ENCODE measurements around the gene FAM124B. TPM values are rescaled to one million over a fixed set of nuclear protein-coding genes. Genes with fewer than 3 reads are reported as not detected.

The FAM124B gene
- polyA plus RNA-seq, 1 donor (not counting 4 experiments of a cell fraction or from before 2014, with no cell fraction given): 0.03 TPM

GRCh38 chr2:224410946-224411561, 9.1 kb upstream of the FAM124B start:
- dilution Hi-C loops (cut with MboI; ENCODE audit: extremely low pct_ligation_motif_present, low sequenced_read_pairs): no loop called here
- no peak for DNase-seq (ENCODE audit: low read depth, low spot score)
- Histone ChIP-seq H3K27ac (ENCODE audit: control insufficient read depth, insufficient read depth, low read length) (no peak overlapping the region), H3K9ac (ENCODE audit: control insufficient read depth, extremely low read depth, insufficient read depth, low read length) (no peak overlapping the region), H2AFZ (ENCODE audit: control insufficient read depth, low read length) (no peak overlapping the region), H4K20me1 (ENCODE audit: control insufficient read depth, extremely low read depth, insufficient read depth, low read length) (no peaks in the 10 kb centered on the region), H3K36me3 (ENCODE audit: control insufficient read depth in 2 of 2, extremely low read depth in 1 of 2, insufficient read depth in 2 of 2, low read length in 2 of 2) (no peaks in the 10 kb centered on the region), H3K4me2 (ENCODE audit: control insufficient read depth, extremely low read depth, insufficient read depth, low read depth, low read length) (peak overlapping the region; percentile 83), H3K9me1 (ENCODE audit: control insufficient read depth, extremely low read depth, insufficient read depth, low read length) (no peaks in the 10 kb centered on the region), H3K4me1 (ENCODE audit: control insufficient read depth, extremely low read depth, insufficient read depth, low read length) (peaks cover 25% of the 10 kb centered on the region), H3K27me3 (ENCODE audit: control insufficient read depth, extremely low read depth, insufficient read depth, low read length) (no peaks in the 10 kb centered on the region), H3K79me2 (ENCODE audit: control insufficient read depth, insufficient read depth, low read length) (no peaks in the 10 kb centered on the region), H3K4me3 (ENCODE audit: control insufficient read depth in 2 of 3, extremely low read depth in 1 of 3, insufficient read depth in 2 of 3, low read depth in 1 of 3, low read length in 3 of 3) (no peak overlapping the region), H3K9me3 (ENCODE audit: control insufficient read depth, low read depth, low read length) (no peaks in the 10 kb centered on the region)
- TF ChIP-seq EZH2 (IDR thresholded peaks at IDR 0.05; ENCODE audit: low read length): no peak
- TF ChIP-seq CTCF (optimal IDR thresholded peaks at IDR 0.05 in 1 of 3, IDR thresholded peaks at IDR 0.05 in 1 of 3, conservative IDR thresholded peaks at IDR 0.05 in 1 of 3; ENCODE audit: extremely low read depth in 1 of 3, insufficient read depth in 2 of 3, low read length in 3 of 3): no peak
- peak; percentile 20 for FAIRE-seq

GRCh38 chr2:224408676-224409075, 6.8 kb upstream of the FAM124B start:
- H3K27ac ChIP-seq (ENCODE audit: control insufficient read depth, insufficient read depth, low read length): no peak overlapping the region
- H3K4me1 ChIP-seq (ENCODE audit: control insufficient read depth, extremely low read depth, insufficient read depth, low read length): peaks cover 25% of the 10 kb centered on the region
- DNase-seq (ENCODE audit: low read depth, low spot score) (no peak), FAIRE-seq (no peak)
- H4K20me1 ChIP-seq (ENCODE audit: control insufficient read depth, extremely low read depth, insufficient read depth, low read length): no peaks in the 10 kb centered on the region
- H3K9ac ChIP-seq (ENCODE audit: control insufficient read depth, extremely low read depth, insufficient read depth, low read length): no peak overlapping the region
- H3K9me3 ChIP-seq (ENCODE audit: control insufficient read depth, low read depth, low read length): peaks cover 3% of the 10 kb centered on the region
- H3K79me2 ChIP-seq (ENCODE audit: control insufficient read depth, insufficient read depth, low read length): no peaks in the 10 kb centered on the region
- no peak overlapping the region for H3K4me3 ChIP-seq (ENCODE audit: control insufficient read depth in 2 of 3, extremely low read depth in 1 of 3, insufficient read depth in 2 of 3, low read depth in 1 of 3, low read length in 3 of 3)
- no peaks in the 10 kb centered on the region for H3K27me3 ChIP-seq (ENCODE audit: control insufficient read depth, extremely low read depth, insufficient read depth, low read length)
- no peaks in the 10 kb centered on the region for H3K9me1 ChIP-seq (ENCODE audit: control insufficient read depth, extremely low read depth, insufficient read depth, low read length)
- TF ChIP-seq CTCF (optimal IDR thresholded peaks at IDR 0.05 in 1 of 3, IDR thresholded peaks at IDR 0.05 in 1 of 3, conservative IDR thresholded peaks at IDR 0.05 in 1 of 3; ENCODE audit: extremely low read depth in 1 of 3, insufficient read depth in 2 of 3, low read length in 3 of 3): no peak
- no peak for TF ChIP-seq EZH2 (IDR thresholded peaks at IDR 0.05; ENCODE audit: low read length)
- dilution Hi-C loops (cut with MboI; ENCODE audit: extremely low pct_ligation_motif_present, low sequenced_read_pairs): no loop called here
- H3K4me2 ChIP-seq (ENCODE audit: control insufficient read depth, extremely low read depth, insufficient read depth, low read depth, low read length): no peak overlapping the region
- no peak overlapping the region for H2AFZ ChIP-seq (ENCODE audit: control insufficient read depth, low read length)
- no peaks in the 10 kb centered on the region for H3K36me3 ChIP-seq (ENCODE audit: control insufficient read depth in 2 of 2, extremely low read depth in 1 of 2, insufficient read depth in 2 of 2, low read length in 2 of 2)

Data from keratinocyte (primary cell).